ENCODE results near the gene PATJ.
"Not testable (repeated sequence)": the region's sequence is repeated elsewhere in the genome, so short reads cannot be mapped to it uniquely, and the experiment has no call there.

PATJ gene

GRCh38 chr1:61842036-61842435 lies 99.8 kb downstream of the PATJ start:
- ATAC-seq (ENCODE audit: insufficient read depth, low read depth): no peak
- no peaks in the 10 kb centered on the region for H3K79me2 ChIP-seq (ENCODE audit: insufficient read depth, low read length)
- no peaks in the 10 kb centered on the region for H3K36me3 ChIP-seq (ENCODE audit: insufficient read depth, low read length)
- no peak overlapping the region for H3K4me2 ChIP-seq (ENCODE audit: insufficient read depth, low read length)
- H4K20me1 ChIP-seq (ENCODE audit: insufficient read depth, low read length): no peaks in the 10 kb centered on the region
- DNase-seq: no peak
- no peak overlapping the region for H3K27ac ChIP-seq (ENCODE audit: low read length)
- no peak overlapping the region for H3K9ac ChIP-seq (ENCODE audit: low read depth, low read length)
- no peak overlapping the region for H3K4me3 ChIP-seq (ENCODE audit: low read depth in 1 of 2, low read length in 2 of 2)
- no peaks in the 10 kb centered on the region for H3K4me1 ChIP-seq (ENCODE audit: insufficient read depth, low read length)
- no peak overlapping the region for H2AFZ ChIP-seq (ENCODE audit: low read depth, low read length)
- no peaks in the 10 kb centered on the region for H3K27me3 ChIP-seq (ENCODE audit: insufficient read depth, low read length, poor library complexity)
- H3K9me3 ChIP-seq (ENCODE audit: insufficient read depth, low read length, severe bottlenecking): no peaks in the 10 kb centered on the region
- TF ChIP-seq CTCF (IDR thresholded peaks at IDR 0.05; ENCODE audit: borderline replicate concordance, extremely low read depth, low read length, poor library complexity, severe bottlenecking) (no peak), EZH2 (IDR thresholded peaks at IDR 0.05; ENCODE audit: borderline replicate concordance, low read depth, low read length, severe bottlenecking) (no peak)

GRCh38 chr1:61842863-61843514 lies 100.7 kb downstream of the PATJ start:
- Histone ChIP-seq H3K27me3 (ENCODE audit: insufficient read depth, low read length, poor library complexity) (no peaks in the 10 kb centered on the region), H3K9ac (ENCODE audit: low read depth, low read length) (no peak overlapping the region), H2AFZ (ENCODE audit: low read depth, low read length) (no peak overlapping the region), H3K27ac (ENCODE audit: low read length) (no peak overlapping the region), H4K20me1 (ENCODE audit: insufficient read depth, low read length) (no peaks in the 10 kb centered on the region), H3K36me3 (ENCODE audit: insufficient read depth, low read length) (no peaks in the 10 kb centered on the region), H3K4me1 (ENCODE audit: insufficient read depth, low read length) (no peaks in the 10 kb centered on the region), H3K9me3 (ENCODE audit: insufficient read depth, low read length, severe bottlenecking) (no peaks in the 10 kb centered on the region), H3K4me3 (ENCODE audit: low read depth in 1 of 2, low read length in 2 of 2) (no peak overlapping the region), H3K4me2 (ENCODE audit: insufficient read depth, low read length) (no peak overlapping the region), H3K79me2 (ENCODE audit: insufficient read depth, low read length) (no peaks in the 10 kb centered on the region)
- TF ChIP-seq CTCF (IDR thresholded peaks at IDR 0.05; ENCODE audit: borderline replicate concordance, extremely low read depth, low read length, poor library complexity, severe bottlenecking) (peak; percentile 19), EZH2 (IDR thresholded peaks at IDR 0.05; ENCODE audit: borderline replicate concordance, low read depth, low read length, severe bottlenecking) (no peak)
- ATAC-seq (ENCODE audit: insufficient read depth, low read depth) (no peak), DNase-seq (no peak)

GRCh38 chr1:61844006-61844405 lies 101.7 kb downstream of the PATJ start:
- Histone ChIP-seq H3K4me2 (ENCODE audit: insufficient read depth, low read length) (no peak overlapping the region), H3K27ac (ENCODE audit: low read length) (no peak overlapping the region), H3K4me3 (ENCODE audit: low read depth in 1 of 2, low read length in 2 of 2) (no peak overlapping the region), H2AFZ (ENCODE audit: low read depth, low read length) (no peak overlapping the region), H4K20me1 (ENCODE audit: insufficient read depth, low read length) (no peaks in the 10 kb centered on the region), H3K36me3 (ENCODE audit: insufficient read depth, low read length) (no peaks in the 10 kb centered on the region), H3K4me1 (ENCODE audit: insufficient read depth, low read length) (no peaks in the 10 kb centered on the region), H3K27me3 (ENCODE audit: insufficient read depth, low read length, poor library complexity) (no peaks in the 10 kb centered on the region), H3K79me2 (ENCODE audit: insufficient read depth, low read length) (no peaks in the 10 kb centered on the region), H3K9me3 (ENCODE audit: insufficient read depth, low read length, severe bottlenecking) (no peaks in the 10 kb centered on the region), H3K9ac (ENCODE audit: low read depth, low read length) (no peak overlapping the region)
- DNase-seq (no peak), ATAC-seq (ENCODE audit: insufficient read depth, low read depth) (no peak)
- no peak for TF ChIP-seq EZH2 (IDR thresholded peaks at IDR 0.05; ENCODE audit: borderline replicate concordance, low read depth, low read length, severe bottlenecking)
- TF ChIP-seq CTCF (IDR thresholded peaks at IDR 0.05; ENCODE audit: borderline replicate concordance, extremely low read depth, low read length, poor library complexity, severe bottlenecking): no peak

- H3K4me1 ChIP-seq (ENCODE audit: insufficient read depth, low read length); H3K4me2 ChIP-seq (ENCODE audit: insufficient read depth, low read length); H2AFZ ChIP-seq (ENCODE audit: low read depth, low read length); DNase-seq; H3K4me3 ChIP-seq (ENCODE audit: low read depth in 1 of 2, low read length in 2 of 2); H3K36me3 ChIP-seq (ENCODE audit: insufficient read depth, low read length); H3K9ac ChIP-seq (ENCODE audit: low read depth, low read length); H3K27ac ChIP-seq (ENCODE audit: low read length); H3K27me3 ChIP-seq (ENCODE audit: insufficient read depth, low read length, poor library complexity); H3K79me2 ChIP-seq (ENCODE audit: insufficient read depth, low read length); ATAC-seq (ENCODE audit: insufficient read depth, low read depth); H3K9me3 ChIP-seq (ENCODE audit: insufficient read depth, low read length, severe bottlenecking); H4K20me1 ChIP-seq (ENCODE audit: insufficient read depth, low read length): not testable (repeated sequence)
Measured at GRCh38 chr1:61844664-61845063, 102.4 kb downstream of the PATJ start.

All from DND-41 (cell line).